K562 (cell line): ENCODE results near the gene NKAPL. TPM values are rescaled to one million over a fixed set of nuclear protein-coding genes. Genes with fewer than 3 reads are reported as not detected.

Experiments used
- BRF1 ChIP-seq: IDR thresholded peaks from 3 replicates; pipeline ENCODE4 v1.6.1; 2011; ENCODE audit warnings: borderline replicate concordance, mild to moderate bottlenecking; ENCODE audit not compliant: insufficient read length; ENCODE audit errors: extremely low read depth
- ELF1 ChIP-seq: fragments of 200-800 bp; sonication (Bioruptor generic); IDR thresholded peaks from 2 replicates; pipeline ENCODE4 v1.6.1; 2016; ENCODE audit warnings: missing genetic modification characterization, missing compliant biosample characterization
- MAFG ChIP-seq: fragments of 450-650 bp; conservative IDR thresholded peaks from 2 replicates; pipeline ENCODE4 v1.6.1; 2016; ENCODE audit warnings: missing genetic modification characterization, missing compliant biosample characterization
- MGA ChIP-seq: fragments of 450-650 bp; IDR thresholded peaks from 2 replicates; pipeline ENCODE4 v1.6.1; 2016; ENCODE audit warnings: mild to moderate bottlenecking, moderate library complexity
- MNT ChIP-seq, 2 experiments: fragments of 450-650 bp; conservative IDR thresholded peaks; 2 replicates each; pipeline ENCODE4 v1.6.1; 2017; ENCODE audit warnings: mild to moderate bottlenecking in 2 of 2, moderate library complexity in 2 of 2
- NR0B1 ChIP-seq: fragments of 450-650 bp; IDR thresholded peaks from one replicate; pipeline ENCODE4 v1.6.1; 2018; ENCODE audit warnings: mild to moderate bottlenecking, moderate library complexity; ENCODE audit not compliant: partially characterized antibody
- PRMT5 ChIP-seq: sonication (generic); formaldehyde crosslinking; IDR thresholded peaks from 2 replicates; pipeline ENCODE4 v1.5.0; 2020; ENCODE audit warnings: missing genetic modification reagents
- RBM15 ChIP-seq: fragments of 200-400 bp; formaldehyde crosslinking; IDR thresholded peaks from 2 replicates; pipeline ENCODE4 v1.6.1; 2018; ENCODE audit warnings: mild to moderate bottlenecking, low read length, moderate library complexity; ENCODE audit not compliant: insufficient read depth
- RBM17 ChIP-seq: fragments of 200-400 bp; formaldehyde crosslinking; IDR thresholded peaks from 2 replicates; pipeline ENCODE4 v1.6.1; 2017; ENCODE audit warnings: low read depth, mild to moderate bottlenecking, low read length, borderline replicate concordance
- RBM34 ChIP-seq: fragments of 200-400 bp; formaldehyde crosslinking; IDR thresholded peaks from 2 replicates; pipeline ENCODE4 v1.6.1; 2018; ENCODE audit warnings: low read length, borderline replicate concordance; ENCODE audit not compliant: insufficient read depth
- ZC3H11A ChIP-seq: IDR thresholded peaks from 2 replicates; pipeline ENCODE4 v1.6.1; 2012; ENCODE audit warnings: low read depth, low read length, improper control_type of control experiment
- ZNF124 ChIP-seq: sonication (generic); formaldehyde crosslinking; IDR thresholded peaks from 2 replicates; pipeline ENCODE4 v1.8.1; 2022; ENCODE audit warnings: missing genetic modification reagents
- ZNF212 ChIP-seq: fragments of 450-650 bp; formaldehyde crosslinking; IDR thresholded peaks from 2 replicates; pipeline ENCODE4 v1.4.0; 2020; ENCODE audit warnings: mild to moderate bottlenecking
- polyA plus RNA-seq, 8 experiments: library from polyadenylated mRNA; depleted of rRNA in 4 of 8; stranded (reverse) in 5 of 8; unstranded in 3 of 8; fragments of >200 nt; fragmentation: Nextera tagmentation in 2 of 8; fragmentation: Illumina TruSeq in 1 of 8; extraction: Ambion mirVana in 2 of 8; extraction: Trizol in 1 of 8; gene quantifications; 2 replicates each; pipeline versions ENCODE4 v1.2.1 to v1.2.3, GENCODE V29; 2011 to 2014; ENCODE audit warnings: inconsistent platforms in 1 of 8, missing spikeins in 1 of 8
- total RNA-seq, 7 experiments: library from RNA; depleted of rRNA in 6 of 7; stranded (reverse); fragments of >200 nt in 6 of 7; fragmentation: Illumina TruSeq in 2 of 7; extraction: Trizol in 2 of 7; gene quantifications; 2 replicates each; pipeline versions ENCODE4 v1.2.1 to v1.2.3, GENCODE V29; 2011 to 2021; ENCODE audit warnings: low replicate concordance in 1 of 7

The NKAPL gene
- total and polyA plus RNA-seq, 9 of the 15 experiments (the other 6 are each of a cell fraction or from before 2014, with no cell fraction given) = not detected

GRCh38 chr6:28212510-28213212 is 46.4 kb upstream of the NKAPL start (continued):
- TF ChIP-seq MGA (peak; percentile 55), MNT (conservative IDR thresholded peaks at IDR 0.05) (peak; percentile 86), RBM17 (no peak), ZNF212 (no peak), ELF1 (tag) (peak; percentile 67), PRMT5 (no peak), BRF1 (peak; percentile 71), RBM15 (no peak), ZC3H11A (no peak), MAFG (peak; percentile 79), NR0B1 (no peak), RBM34 (no peak), ZNF124 (CRISPR knock-in tag) (no peak)
